T-helper 9 cell (primary cell): ENCODE results near the gene PITPNC1.
"Not testable (repeated sequence)": the region's sequence is repeated elsewhere in the genome, so short reads cannot be mapped to it uniquely, and the experiment has no call there.

Experiments used
- DNase-seq: peaks from one replicate; pipeline ENCODE4 v3.0.0-alpha.2; 2020

Gene PITPNC1

DNA sequence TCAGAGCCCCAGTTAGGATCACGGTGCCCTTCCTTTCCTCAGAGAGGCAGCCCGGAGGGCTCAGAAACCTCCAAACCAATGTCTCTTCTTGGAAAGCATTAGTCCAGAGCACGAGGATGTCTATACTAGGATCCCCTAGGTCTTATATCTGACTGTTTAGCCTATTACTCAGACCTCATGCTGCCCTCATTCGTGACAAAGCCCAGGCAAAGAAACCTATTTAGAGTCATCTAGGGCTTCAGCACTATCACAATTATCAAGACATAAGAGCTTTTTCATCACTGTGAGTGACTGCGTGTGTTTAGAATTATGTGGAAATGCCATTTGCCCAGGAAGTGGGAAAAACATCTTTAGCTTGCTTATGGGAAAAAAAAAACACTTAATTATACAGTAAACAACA is 180.8 kb downstream of the PITPNC1 start:
- DNase-seq, result no peak

DNA sequence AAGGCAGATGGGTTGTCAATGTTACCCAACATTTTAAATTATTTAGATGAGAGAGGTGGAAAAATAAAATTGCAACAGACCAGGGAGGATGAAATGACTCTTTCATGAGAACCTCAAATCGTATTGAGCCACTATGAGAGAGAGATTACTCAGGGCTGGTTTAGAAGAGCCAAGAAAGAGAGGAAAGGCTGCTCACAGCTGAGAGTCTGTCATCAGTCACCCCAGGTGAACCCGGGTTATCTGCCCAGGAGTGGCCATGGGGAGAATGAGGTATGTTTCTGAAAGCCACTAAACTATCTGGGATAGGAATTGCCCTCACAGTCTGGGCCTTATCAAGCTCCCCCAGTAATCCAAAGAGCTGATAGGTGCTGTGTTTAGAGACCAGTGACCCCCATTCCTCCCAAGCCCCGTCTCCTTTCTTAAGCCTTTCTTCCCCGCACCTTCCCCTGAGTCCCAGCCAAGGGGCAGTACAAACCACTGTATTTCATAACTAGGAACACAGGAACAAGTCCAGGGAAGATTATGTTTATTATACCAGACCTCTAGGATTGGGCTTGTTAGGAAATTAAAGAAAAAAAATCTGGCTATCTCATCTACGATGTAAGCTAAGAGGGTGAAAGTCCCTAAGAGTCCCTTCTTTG is 181.8 kb downstream of the PITPNC1 start:
- DNase-seq, result no peak

DNA sequence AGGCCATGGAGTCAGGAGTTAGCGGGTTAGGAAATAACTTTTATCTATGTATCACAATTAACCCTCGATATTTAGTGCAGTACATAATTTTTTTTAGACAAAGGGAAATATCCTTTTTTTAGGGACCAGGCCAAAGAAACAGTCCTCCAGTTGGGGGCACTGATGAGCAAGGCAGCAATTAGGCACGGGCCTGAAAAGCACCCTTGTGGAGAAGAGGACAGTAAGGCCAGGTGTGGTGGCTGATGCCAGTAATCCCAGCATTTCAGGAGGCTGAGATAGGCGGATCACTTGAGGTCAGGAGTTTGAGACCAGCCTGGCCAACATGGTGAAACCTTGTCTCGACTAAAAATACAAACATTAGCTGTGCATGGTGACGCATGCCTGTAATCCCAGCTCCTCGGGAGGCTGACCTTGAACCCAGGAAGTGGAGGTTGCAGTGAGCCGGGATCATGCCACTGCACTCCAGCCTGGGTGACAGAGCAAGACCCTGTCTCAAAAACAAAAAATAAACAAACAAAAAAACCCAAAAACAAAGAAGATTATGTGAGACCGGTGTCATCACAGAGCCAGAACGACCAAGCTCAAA is 182.4 kb downstream of the PITPNC1 start:
- no peak for DNase-seq

DNA sequence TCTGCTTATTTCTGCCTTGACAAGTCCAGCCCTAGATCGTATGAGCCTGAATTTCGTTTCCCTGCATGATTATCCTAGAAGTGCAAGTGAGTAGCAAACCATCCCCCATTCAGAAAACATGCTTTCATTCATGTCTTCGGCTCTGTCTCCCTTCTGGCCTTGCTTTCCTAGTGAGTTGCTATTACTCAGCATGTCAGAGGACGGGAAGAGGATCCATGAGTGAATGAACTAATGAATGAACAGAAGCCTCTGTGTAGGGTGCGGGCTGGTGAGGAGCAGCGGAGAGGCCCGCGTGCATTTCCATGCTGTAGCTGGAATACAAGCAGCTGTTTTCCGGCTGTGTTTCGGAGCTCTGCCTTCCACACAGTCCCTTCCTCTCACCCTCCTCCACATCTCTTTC is 184.9 kb downstream of the PITPNC1 start:
- no peak for DNase-seq

DNA sequence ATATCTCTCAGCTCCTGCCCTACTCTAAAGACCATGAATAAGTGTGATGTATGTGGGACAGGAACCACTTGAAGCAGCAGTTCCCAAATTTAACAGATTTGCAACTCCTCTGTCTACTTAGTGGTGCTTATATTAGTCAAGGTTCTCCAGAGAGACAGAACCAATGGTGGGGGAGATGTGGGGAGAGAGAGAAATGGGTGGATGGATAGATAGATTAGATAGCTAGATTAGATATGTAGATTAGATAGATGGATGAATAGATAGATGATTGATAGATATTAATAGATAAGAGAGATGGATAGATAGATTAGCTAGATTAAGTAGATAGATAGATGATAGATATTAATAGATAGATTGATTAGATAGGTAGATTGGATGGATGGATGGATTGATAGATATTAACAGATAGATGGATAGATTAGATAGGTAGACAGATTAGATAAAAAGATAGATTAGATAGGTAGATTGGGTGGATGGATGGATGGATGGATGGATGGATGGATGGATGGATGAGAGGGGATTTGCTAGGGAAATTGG is 186.7 kb downstream of the PITPNC1 start:
- no peak for DNase-seq

DNA sequence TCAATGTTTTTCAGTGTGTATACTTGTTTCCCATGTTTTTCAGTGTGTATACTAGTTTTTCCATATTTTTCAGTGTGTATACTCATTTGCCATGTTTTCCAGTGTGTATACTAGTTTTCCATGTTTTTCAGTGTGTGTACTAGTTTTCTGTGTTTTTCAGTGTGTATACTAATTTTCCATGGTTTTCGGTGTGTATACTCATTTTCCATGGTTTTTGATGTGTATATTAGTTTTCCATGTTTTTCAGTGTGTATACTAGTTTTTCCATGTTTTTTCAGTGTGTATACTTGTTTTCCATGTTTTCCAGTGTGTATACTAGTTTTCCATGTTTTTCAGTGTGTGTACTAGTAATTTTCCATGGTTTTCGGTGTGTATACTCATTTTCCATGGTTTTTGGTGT is 188.0 kb downstream of the PITPNC1 start:
- DNase-seq, result no peak

DNA sequence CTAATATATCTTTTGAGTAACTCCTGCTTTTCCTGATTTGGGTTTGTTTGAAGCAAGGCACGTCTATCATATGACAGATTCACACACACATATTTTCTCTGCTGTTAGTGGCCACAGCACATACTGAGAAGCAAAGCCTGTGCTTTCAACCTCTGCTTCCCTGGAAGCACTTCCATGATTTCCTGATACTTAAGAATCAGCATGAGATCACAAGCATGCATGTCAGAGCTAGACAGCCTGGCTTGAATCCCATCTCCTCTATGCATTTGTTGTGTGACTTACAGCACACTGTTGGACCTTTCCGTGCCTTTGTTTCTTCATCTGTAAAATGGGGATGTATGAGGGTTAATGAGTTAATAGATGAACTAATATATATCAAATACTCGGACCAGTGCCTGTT is 189.6 kb downstream of the PITPNC1 start:
- DNase-seq, result no peak

DNA sequence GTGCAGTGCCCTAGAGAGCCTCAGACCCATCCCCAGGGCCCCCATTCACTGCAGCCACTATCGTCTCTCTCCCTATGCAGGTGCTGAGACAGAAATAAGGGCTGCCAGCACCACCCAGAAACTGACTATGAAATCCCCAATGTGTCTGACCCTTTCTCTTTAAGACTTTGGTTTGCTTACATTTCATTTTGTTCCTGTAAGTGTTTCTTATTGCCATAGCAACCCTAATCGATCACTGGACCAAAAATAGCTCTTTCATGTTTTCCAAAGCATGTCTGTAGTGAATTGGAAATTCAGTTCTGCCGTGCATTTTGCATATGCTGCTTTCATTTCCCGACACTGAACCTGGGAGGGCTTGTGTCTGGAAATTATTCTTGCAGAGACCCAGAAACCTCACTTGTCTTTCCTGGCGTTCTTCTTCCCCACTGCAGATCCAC is 192.0 kb downstream of the PITPNC1 start:
- no peak for DNase-seq

DNA sequence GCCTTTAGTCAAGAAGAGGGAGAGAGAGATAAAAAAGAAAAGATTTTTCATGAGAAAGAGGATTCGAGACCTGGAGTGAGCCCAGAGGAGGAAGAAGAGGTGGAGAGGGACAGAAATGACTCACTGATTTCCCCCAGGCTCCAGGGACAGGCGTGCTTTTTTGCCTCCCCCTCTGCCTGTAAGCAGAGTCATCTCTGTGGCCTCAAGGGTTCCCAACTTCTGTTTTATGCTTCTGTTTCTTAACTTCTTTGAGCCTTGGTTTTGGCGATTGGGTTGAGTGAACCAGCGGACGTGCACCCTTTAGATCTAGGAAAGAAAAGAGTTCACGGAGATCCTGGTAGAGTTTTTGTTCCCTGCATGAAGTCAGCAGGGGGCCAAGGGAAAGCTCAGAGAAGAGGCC is 192.8 kb downstream of the PITPNC1 start:
- DNase-seq, result no peak

DNA sequence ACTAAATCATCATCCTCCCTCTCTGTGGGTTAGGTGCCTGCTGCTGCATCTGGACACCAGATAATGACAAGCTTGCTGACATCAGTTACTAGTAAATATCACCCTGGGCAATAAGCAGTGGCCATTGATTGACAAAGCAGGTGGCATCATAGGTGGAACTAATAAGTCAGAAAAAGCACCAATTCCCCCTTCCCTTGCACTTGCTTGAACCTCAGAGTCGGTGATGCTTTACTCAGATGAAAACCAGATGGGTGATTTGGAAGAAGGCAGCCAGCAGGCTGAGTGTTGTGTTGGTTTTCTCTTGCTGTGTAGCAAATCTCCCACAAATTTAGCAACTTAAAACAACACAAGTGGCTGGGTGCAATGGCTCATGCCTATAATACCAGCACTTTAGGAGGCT is 193.7 kb downstream of the PITPNC1 start:
- DNase-seq, result no peak

DNA sequence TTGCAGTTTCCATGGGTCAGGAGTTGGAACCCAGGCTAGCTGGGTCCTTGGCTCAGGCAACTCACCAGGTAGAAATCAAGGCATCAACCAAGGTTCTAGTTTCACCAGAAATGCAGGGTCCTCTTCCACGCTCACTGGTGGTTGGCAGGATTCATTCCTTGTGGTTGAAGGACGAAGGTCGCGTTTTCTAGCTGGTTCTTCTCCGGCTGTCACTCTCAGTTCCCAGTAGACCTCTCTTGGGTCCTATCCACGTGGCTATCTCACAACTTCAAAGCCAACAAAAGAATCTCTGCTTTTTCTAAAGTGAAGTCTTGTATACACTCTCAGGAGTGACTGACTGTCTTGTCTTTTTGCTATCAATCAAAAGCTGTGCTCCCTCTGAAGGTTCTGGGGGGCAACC is 194.4 kb downstream of the PITPNC1 start:
- DNase-seq, result no peak

DNA sequence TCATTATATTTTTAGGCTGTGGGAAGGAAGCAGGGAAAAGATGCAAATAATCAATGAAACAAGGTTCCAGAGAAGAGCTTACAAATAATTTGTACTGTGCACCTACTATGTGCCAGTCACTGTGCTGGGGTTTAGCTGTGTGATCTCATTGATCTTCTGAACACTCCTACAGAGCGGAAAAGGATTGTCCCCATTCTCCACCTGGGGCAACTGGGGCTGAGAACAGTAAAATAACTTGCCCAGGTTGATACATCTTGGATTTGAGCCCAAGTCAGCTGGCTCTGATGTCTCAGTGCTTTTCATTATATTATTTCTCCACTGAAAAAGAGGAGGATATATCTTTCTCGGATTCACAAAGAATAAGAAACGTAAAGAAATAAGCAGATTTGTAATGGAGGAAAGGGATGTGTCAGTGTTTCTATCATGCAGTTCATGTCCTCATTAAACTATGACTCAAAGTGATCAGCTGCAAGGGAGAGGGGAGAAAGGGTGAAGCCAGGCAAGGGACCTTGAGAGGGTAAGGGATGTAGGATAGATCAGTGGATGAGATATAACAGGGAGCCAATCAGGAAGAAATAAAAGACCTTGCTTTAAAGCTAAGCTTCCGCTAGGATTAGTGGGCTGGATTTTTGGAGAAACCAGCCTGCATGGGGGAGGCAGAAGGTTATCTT is 197.0 kb downstream of the PITPNC1 start:
- DNase-seq, result no peak

DNA sequence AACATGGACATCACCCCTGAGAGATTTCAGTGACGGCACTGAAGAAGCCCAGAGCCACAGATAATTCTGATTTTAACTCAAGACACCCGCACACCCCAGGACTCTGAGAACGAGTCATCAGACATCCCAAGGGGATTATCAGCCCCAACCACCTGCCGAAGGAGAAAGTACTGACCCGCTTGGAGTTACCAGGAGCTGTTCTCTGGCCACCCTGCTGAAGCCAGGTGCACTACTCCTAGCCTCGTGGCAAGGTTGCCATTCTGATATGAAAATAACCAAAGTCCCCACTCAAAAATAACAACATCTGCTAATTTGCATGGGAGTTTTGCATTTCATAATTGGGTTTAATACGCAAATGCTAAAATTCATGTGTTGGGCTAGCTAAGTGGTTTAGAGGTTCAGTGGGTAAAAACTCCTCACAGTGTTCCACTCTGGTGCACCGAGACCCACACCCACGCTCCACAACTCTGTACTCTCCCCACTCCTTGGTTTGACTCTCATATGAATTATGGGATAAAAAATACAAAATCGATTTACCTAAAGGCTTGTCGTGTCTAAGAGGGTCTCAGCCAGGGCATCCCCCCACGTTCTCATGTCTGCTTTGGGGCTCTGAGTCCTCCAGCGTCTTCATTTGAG is 197.7 kb downstream of the PITPNC1 start:
- no peak for DNase-seq

DNA sequence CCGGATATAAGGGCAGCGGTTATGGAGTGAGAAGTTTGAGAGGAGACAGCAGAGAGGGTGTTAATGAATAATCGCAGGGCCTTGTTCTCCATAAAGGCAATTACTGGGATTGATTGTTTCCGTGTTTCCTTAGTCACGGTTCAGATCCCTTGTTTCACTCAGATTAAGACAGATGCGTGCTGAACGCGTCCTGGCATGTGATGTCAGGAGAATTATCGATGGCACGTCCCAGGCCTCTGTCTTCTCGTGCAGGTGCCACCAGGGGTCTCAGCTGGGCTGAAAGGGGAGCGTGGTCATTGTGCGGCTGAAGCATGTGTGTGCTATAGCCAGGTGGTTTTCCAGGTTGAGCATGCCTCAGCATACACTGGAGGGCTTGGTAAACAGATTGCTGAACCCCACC is 198.2 kb downstream of the PITPNC1 start:
- DNase-seq, result no peak

DNA sequence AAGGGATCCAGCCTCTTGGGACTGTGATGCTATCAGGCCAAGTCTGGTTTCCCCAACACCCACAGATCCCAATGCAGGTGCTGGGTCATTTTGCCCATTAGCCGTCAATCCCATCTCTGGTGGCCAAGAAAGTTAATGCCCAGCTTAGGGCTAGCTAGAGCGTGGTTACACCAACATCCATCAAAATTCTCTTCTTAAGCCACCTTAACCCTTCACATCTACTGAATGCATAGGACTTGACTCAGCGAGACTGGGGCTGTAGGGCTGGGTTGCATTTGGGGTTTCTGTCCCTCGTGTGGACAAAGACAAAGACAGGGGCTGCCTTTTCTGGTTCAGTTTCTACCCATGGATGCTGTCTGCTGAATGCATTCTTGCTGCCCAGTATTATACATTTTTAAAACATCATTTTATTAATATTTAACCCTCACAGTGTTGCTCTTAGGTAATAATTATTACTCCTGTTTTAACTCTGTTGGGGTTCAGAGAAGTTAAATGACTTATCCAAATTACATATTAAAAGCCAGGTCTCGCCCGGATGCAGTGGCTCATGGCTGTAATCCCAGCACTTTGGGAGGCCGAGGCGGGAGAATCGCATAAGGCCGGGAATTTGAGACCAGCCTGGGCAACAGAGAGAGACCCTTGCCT is 199.5 kb downstream of the PITPNC1 start:
- no peak for DNase-seq

DNA sequence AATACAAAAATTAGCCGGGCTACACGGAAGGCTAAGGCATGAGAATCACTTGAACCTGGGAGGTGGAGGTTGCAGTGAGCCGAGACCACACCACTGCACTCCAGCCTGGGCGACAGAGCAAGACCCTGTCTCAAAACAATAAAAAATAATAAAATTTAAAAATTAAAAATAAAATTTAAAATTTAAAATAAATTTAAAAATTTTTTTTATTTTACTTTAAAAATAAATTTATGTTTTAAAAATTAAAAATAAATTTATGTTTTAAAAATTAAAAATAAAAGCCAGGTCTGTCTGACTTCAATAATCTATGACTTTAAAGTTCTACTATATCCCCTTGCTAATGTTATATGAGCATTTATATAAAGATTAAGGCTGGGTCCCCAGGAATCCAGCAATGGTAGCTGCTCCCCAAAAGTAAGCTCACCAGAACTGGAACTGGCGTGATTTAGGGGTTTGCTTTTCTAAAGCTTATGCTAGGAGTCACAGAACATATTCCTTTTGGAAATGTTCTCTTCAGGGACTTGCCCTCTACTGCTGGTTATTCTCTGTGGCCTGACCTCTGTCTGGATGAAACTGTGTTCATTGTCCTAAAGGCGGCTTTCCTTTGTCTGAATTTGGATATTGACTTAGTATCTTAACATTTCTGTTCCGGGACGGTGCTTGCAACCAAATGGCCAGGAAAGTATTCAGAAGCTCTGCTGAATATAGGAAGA is 200.5 kb downstream of the PITPNC1 start:
- DNase-seq, result no peak

DNA sequence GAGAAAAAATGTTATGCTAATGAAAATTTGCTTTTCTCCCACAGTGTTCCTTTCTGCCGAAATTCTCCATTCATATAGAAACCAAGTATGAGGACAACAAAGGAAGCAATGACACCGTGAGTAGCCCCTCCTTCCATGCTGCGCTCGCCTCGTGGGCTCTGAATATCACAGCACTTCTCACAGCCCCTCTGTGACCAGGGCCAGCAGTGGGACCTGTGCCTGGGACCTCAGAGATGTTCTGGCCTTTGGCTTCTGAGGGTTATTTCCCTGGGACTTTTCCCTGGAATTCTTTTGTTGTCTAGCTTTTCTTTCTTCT is 201.0 kb downstream of the PITPNC1 start:
- no peak for DNase-seq

DNA sequence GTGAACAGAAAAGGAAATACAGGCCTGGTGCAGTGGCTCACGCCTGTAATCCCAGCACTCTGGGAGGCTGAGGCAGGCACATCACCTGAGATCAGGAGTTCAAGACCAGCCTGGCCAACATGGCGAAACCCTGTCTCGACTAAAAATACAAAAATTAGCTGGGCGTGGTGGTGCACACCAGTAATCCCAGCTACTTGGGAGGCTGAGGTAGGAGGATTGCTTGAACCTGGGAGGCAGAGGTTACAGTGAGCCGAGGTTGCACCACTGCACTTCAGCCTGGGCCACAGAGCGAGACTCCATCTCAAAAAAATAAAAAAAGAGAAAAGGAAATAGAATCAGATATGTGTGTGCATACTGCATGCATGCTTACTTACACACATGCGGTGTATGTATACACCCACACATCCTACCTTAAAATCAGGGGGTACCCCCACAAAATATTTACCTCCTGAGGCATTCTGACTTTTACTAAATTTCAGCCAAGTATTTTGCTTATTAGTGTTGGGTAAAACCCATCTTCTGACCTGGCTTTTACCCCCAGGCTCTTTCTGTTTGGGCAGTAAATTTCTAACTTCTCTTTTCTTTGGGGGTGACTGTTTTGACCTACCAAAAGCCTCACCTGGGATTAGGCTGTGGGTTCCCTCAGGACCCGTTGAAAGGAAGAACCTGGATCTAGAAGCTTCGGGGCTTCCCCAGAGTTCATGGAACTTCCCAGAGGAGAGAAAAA is 201.8 kb downstream of the PITPNC1 start:
- not testable (repeated sequence) for DNase-seq

DNA sequence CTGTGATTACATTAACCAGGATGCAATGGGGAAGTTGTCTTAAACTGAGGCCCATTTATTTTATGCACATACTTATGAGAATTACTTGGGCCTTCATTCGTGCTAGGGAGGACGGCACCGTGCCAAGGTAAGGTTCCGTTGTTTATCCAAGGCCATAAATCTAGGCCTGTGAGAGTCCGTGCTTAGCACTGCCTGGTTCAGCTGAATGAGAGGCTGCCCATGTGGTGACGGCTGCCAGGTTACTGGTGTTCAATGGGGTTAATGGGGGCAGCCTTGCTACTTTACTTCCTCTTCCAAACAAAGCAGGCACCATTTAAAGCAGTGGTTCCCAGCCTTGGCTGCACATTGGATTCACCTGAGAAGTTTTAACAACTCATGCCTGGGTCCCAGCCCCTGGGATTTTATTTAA is 205.6 kb downstream of the PITPNC1 start:
- DNase-seq, result no peak

DNA sequence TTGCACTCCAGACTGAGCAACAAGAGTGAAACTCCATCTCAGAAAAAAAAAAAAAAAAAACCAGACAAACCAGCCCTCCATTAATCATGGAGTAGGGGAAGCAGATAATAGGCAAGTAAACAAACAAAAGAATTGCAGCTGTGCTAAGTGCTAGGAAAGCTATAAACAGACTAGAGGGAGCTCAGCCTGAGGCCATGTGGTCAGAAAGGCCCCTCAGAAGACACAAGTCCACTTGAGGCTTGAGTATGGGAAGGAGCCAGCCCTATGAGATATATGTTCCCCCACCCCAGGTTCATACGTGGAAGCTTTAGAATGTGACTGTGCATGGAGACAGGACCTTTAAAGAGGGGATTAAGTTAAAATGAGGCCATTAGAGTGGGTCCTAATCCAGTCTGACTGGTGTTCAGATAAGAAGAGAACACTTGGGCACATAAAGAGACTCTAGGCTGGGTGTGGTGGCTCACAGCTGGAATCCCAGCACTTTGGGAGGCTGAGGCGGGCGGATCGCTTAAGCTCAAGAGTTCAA is 208.1 kb downstream of the PITPNC1 start:
- no peak for DNase-seq

DNA sequence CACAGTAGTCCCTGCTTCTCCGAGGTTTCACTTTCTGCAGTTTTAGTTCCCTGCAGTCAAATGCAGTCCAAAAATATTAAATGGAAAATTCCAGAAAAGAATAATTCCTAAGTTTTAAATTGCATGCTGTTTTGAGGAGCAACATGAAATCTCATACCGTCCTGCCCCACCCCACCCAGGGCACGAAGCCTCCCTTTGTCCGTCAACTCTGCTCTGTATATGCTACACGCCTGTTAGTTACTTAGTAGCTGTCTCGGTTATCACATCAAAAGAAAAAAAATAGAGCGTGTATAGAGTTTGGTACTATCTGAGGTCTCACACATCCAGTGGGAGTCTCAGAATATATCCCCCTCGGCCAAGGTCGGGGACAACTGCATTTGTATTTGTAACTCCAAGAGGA is 211.2 kb downstream of the PITPNC1 start:
- DNase-seq, result no peak
